ENCODE measurements around the gene FRRS1L.

Gene FRRS1L

GRCh38 chr9:109176386-109176785 lies 9.3 kb upstream of the FRRS1L start:
- DNase-seq (ENCODE audit: low read depth), result no peak

GRCh38 chr9:109172935-109173334 lies 5.9 kb upstream of the FRRS1L start:
- no peak for DNase-seq (ENCODE audit: low read depth)

- DNase-seq (ENCODE audit: low read depth), result no peak
Measured at GRCh38 chr9:109171926-109172325, 4.9 kb upstream of the FRRS1L start.

GRCh38 chr9:109168170-109168569 lies 1.1 kb upstream of the FRRS1L start:
- no peak for DNase-seq (ENCODE audit: low read depth)

GRCh38 chr9:109167716-109168115 lies 667 bp upstream of the FRRS1L start:
- no peak for DNase-seq (ENCODE audit: low read depth)

GRCh38 chr9:109166171-109166770 lies 778 bp downstream of the FRRS1L start:
- DNase-seq (ENCODE audit: low read depth), result no peak

GRCh38 chr9:109164042-109164441 lies 3.0 kb downstream of the FRRS1L start:
- no peak for DNase-seq (ENCODE audit: low read depth)

GRCh38 chr9:109163194-109163593 lies 3.9 kb downstream of the FRRS1L start:
- DNase-seq (ENCODE audit: low read depth), result no peak

GRCh38 chr9:109162677-109163076 lies 4.4 kb downstream of the FRRS1L start:
- DNase-seq (ENCODE audit: low read depth), result no peak

GRCh38 chr9:109161471-109161870 lies 5.6 kb downstream of the FRRS1L start:
- DNase-seq (ENCODE audit: low read depth), result no peak

GRCh38 chr9:109159583-109159982 lies 7.5 kb downstream of the FRRS1L start:
- no peak for DNase-seq (ENCODE audit: low read depth)

- DNase-seq (ENCODE audit: low read depth), result no peak
Measured at GRCh38 chr9:109158651-109159050, 8.4 kb downstream of the FRRS1L start.

GRCh38 chr9:109156708-109157107 lies 10.3 kb downstream of the FRRS1L start:
- DNase-seq (ENCODE audit: low read depth), result no peak

- DNase-seq (ENCODE audit: low read depth), result no peak
Measured at GRCh38 chr9:109150925-109151545, 16.0 kb downstream of the FRRS1L start.

- no peak for DNase-seq (ENCODE audit: low read depth)
Measured at GRCh38 chr9:109149722-109150121, 17.3 kb downstream of the FRRS1L start.

GRCh38 chr9:109149089-109149488 lies 18.0 kb downstream of the FRRS1L start:
- DNase-seq (ENCODE audit: low read depth), result no peak

GRCh38 chr9:109145051-109145450 lies 22.0 kb downstream of the FRRS1L start:
- DNase-seq (ENCODE audit: low read depth), result no peak

- DNase-seq (ENCODE audit: low read depth), result no peak
Measured at GRCh38 chr9:109143881-109144562, 23.0 kb downstream of the FRRS1L start.

- no peak for DNase-seq (ENCODE audit: low read depth)
Measured at GRCh38 chr9:109141375-109141774, 25.7 kb downstream of the FRRS1L start.

GRCh38 chr9:109139851-109140250 lies 27.2 kb downstream of the FRRS1L start:
- no peak for DNase-seq (ENCODE audit: low read depth)

- DNase-seq (ENCODE audit: low read depth), result no peak
Measured at GRCh38 chr9:109138421-109138820, 28.6 kb downstream of the FRRS1L start.

GRCh38 chr9:109134167-109134578 lies 32.9 kb downstream of the FRRS1L start:
- no peak for DNase-seq (ENCODE audit: low read depth)

GRCh38 chr9:109133533-109133932 lies 33.5 kb downstream of the FRRS1L start:
- no peak for DNase-seq (ENCODE audit: low read depth)
